Activated CD8-positive, alpha-beta memory T cell treated with anti-CD3 and anti-CD28 coated beads, Interleukin-2, amount 50 U/mL, for 1 hour (primary cell): ENCODE measurements around the gene OTUD1.
"Not testable (repeated sequence)": the region's sequence is repeated elsewhere in the genome, so short reads cannot be mapped to it uniquely, and the experiment has no call there.

ENCODE experiments used
- DNase-seq: peaks from one replicate; pipeline ENCODE4 v3.0.0-alpha.2; 2020; ENCODE audit errors: extremely low read depth

The OTUD1 gene, protein sequence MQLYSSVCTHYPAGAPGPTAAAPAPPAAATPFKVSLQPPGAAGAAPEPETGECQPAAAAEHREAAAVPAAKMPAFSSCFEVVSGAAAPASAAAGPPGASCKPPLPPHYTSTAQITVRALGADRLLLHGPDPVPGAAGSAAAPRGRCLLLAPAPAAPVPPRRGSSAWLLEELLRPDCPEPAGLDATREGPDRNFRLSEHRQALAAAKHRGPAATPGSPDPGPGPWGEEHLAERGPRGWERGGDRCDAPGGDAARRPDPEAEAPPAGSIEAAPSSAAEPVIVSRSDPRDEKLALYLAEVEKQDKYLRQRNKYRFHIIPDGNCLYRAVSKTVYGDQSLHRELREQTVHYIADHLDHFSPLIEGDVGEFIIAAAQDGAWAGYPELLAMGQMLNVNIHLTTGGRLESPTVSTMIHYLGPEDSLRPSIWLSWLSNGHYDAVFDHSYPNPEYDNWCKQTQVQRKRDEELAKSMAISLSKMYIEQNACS

DNA sequence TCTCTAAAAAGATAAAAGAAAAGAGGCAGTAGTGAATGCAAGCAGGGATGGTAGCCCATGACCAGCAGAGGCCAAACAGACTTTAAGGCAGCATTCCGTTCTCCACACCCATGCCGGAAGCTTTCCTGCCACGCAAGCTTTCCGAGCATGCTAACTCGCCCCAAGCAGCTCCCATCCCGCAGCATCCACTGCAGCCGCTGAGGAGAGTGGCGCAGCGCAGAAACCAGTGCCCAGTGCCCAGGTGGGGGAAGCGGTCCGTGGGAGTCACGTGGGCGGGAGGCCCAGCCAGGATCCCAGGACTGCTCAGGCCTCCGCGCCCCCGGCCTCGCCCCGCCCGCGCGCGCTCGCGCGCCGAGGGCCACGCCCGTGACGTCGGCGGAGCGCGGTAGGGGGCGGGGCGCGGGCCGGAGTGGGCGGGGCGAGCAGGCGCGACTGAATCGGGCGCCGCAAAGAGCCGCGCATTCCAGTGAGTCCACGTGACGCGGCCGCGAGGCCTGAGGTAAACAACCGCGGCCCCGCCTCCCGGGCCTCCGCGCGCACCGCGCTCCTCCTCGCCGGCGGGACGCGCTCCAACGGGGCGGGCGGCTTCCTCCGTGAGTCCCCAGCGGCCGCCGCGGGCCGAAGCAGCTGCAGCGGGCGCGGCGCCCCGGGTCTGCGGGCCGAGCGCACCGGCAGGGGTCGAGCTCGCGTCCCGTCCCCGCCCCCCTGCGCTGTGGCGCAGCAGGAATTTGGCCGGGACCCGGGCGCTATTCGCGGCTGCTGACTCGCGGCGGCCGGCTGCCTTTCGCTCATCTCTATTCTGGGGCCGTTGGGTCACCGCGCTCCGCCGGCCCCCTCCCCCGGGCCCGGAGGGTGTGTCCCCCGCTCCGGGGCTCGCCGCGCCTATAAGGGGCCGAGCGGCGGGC lies at the start of gene OTUD1:
TSS of gene OTUD1 (plus strand) at position 529 of the 905 bp plus-strand sequence. CDS start 383 bp downstream, outside the sequence.
- DNase-seq, result peak; percentile 69

DNA sequence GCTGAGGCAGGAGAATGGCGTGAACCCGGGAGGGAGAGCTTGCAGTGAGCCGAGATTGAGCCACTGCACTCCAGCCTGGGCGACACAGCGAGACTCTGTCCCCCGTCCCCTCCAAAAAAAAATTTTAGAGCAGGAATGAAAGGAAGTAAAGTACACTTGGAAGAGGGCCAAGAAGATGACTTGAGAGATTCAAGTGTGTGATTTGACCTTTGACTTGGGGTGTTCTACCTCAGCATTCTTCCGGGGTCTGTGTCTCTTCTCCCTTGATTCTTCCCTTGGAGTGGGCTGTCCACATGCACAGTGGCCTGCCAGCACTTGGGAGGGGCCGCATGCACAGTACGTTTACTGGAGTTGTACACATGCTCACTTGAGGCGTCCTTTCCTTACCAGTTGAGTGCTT lies 48.5 kb upstream of the OTUD1 start:
- not testable (repeated sequence) for DNase-seq

DNA sequence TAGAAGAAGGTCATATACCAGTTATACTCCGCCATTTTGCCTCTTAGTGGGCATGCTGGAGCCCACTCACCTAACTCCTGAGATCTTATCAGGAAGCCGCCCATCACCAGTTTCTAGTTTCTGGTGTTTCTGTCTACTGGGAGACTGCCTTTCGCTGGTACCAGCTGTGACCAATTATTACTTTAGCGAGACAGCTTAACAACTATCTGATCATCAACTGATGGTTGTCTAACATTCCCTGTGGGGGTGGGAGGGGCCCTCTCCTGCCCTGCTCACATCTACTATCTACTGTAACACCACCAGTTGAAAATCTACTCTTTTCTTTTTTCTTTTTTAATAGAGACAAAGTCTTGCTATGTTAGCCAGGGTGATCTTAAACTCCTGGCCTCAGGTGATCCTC lies 48.1 kb upstream of the OTUD1 start:
- no peak for DNase-seq

DNA sequence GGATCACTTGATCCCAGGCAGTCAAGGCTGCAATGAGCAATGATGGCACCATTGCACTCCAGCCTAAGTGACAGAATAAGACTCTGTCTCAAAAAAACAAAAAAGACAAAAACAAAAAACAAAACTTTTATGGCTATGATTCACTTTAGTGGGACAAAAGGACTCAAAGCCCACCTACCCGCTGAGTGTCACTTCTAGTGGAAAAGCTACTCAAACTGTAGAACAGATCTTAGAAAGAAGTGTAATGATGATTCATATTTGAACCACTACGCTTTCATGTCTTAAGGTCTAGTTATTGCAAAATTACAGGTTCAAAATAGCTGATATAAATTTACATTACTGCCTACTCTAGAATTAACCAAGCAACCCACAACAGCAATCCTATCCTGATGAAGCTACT lies 47.1 kb upstream of the OTUD1 start:
- DNase-seq, result no peak

DNA sequence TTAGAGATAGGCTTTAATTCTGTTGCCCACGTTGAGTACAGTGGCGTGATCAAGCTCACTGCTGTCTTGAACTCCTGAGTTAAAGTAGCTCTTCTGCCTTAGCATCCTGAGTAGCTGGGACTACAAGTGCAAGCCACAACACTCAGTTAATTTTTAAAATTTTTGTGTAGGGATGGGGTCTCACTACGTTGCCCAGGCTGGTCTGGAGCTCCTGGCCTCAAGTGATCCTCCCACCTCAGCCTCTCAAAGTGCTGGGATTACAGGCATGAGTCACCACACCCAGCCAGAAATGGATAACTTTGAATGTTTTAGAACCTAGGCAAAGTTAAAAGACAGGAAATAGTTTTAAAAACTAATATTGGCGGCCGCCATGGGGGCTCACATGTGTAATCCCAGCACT lies 43.9 kb upstream of the OTUD1 start:
- DNase-seq, result no peak

DNA sequence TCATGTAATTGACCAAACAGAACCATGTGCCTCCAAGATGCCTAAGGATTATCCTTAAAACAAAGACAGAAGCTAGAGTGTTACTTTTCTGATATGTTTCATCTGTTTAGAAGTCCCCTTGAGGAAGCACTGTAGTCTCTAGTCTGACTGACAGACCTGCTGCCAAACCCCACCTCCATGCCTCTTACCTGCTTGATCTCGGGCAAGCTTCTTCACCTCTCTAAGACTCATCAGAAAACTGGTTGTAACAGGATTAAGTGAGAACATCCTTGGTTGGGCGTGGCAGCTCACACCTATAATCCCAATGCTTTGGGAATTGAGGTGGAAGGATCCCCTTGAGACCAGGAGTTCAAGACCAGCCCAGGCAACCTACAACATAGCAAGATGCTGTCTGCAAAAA lies 42.2 kb upstream of the OTUD1 start:
- no peak for DNase-seq

DNA sequence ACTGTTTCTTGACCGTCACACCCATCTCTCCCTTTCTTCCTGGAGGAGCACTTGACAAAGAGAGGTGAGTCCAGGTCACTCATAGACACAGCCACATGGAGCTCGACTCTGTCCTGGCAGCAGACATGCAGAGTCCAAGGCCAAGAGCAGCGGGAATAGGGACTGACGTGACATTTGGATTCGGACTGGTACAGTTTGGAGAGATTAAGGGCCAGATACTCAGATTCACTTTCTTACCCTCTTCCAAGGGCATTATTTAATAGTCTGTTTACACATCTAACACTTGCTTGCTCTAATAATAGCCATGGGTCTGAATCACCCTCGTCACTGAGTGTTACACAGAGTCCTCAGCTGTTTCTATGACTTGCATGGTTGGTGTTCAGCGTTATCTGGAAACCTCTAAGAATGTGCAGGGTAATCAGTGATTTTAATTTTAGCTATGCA lies 39.2 kb upstream of the OTUD1 start:
- no peak for DNase-seq

DNA sequence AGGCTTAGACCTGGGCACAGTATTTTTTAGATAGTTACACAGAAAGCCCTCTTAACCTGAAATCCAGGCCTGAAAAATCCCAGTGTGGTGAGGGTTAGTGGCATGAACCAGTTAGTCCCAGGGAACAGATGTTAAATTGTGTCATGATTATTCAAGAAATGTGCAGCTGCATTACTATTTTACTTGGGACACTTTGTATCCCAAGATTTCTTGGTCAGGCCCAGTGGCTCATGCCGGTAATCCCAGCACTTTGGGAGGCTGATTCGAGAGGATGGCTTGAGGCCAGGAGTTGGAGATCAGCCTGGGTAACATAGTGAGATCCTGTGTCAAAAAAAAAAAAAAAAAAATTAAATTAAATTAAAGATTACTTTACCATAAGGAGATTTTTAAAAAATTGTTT lies 36.0 kb upstream of the OTUD1 start:
- no peak for DNase-seq

DNA sequence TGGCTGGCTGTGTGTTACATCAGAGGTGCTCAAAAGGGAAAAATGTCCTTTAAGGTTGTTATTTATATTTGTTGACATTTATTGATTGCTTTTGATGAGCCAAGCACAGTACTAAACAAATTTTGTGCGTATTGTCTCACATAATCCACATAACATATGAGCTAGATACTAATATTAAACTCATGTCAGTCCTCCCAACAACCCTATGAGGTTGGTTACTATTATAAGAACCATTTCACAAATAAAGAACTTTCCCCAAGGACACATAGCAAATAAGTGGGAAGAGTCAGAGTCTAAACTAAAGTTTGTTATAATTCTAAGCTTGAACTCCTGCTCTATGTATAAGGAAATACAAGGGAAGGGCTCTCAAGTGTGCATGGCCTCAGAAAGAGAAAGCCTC lies 35.6 kb upstream of the OTUD1 start:
- DNase-seq, result no peak

DNA sequence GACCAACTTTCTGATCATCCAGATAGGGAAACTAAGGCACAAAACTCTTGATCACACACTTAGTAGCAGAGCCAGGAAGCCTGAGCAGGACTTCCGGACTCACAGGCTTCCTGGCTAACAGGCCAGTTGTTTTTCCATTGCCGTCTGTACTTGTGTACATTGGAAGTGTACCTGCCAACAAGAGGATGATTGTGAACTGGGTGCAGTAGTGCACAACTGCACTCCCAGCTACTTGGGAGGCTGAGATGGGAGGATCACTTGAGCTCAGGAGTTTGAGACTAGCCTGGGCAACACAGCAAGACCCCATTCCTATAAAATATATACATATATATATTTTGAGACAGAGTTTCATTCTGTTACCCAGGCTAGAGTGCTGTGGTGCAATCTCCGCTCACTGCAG lies 35.2 kb upstream of the OTUD1 start:
- no peak for DNase-seq

DNA sequence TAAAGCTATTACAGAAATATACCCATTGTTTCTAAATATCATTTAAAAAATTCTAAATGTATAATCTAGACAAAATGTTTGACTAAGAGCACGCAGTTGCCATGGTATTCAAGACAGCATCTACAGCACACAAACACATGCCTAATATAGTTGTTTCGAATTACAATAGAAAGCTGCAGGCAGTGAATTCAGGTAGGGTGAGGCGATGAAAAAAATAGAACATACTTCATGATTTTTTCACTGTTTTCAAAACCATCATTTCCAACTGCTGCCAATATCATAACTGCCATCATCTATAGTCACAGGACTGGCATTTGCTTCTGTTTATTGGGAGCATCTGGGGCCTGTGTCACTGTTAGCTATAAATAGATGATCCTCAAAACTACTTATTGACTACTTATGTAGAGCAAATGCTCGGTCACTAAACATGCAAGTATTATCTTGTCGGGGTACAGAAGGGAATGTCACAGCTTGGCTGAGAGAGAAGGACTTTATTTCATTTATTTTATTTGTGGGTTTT lies 34.4 kb upstream of the OTUD1 start:
- DNase-seq, result no peak

DNA sequence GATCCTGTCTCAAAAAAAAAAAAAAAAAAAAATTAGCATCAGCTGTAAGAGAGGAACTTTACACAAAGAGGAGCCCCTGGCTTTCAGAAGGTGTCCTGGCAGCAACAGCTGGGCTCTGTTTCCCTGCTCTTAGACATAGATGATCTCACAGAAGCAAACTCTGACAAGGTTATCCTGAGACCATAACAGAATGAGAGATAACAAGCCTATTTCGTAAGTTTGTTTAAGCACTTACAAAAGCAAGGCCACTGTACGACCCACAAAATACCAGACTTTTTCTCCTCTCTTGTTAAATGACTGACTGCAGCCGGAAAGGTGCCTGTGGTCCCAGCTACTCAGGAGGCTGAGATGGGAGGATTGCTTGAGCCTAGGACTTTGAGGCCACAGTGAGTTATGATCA lies 33.3 kb upstream of the OTUD1 start:
- no peak for DNase-seq

DNA sequence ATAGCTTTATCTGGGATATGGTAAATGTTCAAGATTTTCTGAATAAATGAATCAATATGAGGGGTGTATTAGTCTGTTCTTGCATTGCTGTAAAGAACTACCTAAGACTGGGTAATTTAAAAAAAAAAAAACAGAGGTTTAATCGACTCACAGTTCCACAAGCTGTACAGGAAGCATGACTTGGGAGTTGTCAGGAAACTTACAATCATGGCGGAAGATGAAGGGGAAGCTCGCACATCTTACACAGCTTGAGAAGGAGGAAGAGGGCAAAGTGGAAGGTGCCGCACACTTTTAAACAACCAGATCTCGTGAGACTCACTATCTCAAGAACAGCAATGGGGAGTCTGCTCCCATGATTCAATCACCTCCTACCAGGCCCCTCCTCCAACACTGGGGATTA lies 32.5 kb upstream of the OTUD1 start:
- no peak for DNase-seq

DNA sequence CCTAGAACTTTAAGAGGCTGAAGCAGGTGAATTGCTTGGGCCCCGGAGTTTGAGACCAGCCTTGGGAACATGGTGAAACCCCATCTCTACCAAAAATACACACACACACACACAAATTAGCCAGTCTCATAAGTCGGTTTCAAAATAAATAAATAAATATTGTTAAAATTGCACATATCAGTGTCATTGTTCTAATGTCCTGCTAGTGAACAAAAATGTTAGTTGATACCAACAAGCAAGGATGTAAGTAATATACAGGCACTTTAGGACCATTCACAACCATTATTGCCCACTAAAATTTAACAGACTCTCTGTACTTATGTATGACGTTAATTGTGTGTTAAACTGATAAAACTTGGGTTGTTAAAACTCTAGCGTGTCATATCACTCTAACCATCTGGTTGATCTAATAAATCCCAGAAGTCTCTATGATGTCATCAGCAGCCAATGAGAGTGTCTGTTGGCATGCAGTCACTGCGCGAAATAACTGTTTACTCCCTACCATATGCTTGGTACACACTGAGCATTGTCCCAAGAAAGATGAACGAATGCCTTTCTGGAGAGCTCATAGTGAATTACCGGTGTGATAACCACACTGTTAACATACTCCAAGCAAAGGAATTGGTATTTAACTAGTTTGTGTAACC lies 30.4 kb upstream of the OTUD1 start:
- DNase-seq, result no peak

DNA sequence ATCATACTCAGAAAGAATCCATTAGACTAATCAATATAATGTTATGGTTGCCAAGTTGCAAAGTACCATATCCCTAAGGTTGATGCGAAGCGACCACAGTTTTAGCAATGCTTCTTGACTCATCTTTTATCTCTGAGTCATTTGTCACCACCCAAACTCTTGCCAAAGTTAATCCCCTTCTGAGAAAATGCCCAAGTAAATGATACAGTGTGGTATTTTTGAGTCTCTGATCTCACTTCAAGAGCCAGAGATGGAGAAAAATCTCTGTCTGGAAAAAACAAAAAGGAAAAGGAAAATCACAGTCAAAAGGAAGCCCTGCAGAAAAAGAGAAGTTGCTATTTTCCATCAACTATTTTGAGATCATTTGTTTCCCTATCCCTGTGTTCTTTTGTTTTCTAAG lies 26.7 kb upstream of the OTUD1 start:
- no peak for DNase-seq

DNA sequence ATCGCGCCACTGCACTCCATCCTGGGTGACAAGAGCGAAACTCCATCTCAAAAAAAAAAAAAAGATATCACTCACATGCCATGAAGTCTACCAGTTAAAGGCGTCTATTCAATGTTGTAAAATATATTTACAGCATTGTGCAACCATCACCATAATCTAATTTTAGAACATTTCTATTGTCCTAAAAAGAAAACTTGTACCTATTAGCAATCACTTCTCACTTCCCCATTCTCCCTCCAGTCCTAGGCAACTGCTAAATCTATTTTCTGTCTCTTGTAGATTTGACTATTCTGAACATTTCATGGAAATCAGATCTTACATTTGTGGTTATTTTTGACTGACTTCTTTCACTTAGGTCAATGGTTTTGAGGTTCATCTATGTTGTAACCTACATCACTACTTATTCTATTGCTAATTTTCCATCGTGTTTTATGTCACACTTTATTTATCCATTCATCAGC lies 25.2 kb upstream of the OTUD1 start:
- no peak for DNase-seq

DNA sequence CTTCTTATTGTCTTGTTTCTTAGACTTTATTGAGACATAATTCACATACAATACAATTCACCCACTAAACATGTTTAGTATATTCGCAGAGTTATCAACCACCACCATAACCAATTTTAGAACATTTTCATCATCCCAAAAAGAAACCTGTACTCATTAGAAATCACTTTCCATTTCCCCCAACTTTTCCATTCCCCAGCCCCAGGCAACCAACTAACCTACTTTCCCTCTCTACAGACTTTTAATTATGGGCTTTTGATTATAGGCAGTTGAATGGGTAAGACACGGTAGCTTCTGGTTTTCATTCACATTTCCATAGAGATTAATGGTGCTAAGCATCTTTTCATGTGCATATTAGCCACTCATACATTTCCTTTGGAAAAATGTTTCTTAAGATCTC lies 24.2 kb upstream of the OTUD1 start:
- DNase-seq, result no peak

DNA sequence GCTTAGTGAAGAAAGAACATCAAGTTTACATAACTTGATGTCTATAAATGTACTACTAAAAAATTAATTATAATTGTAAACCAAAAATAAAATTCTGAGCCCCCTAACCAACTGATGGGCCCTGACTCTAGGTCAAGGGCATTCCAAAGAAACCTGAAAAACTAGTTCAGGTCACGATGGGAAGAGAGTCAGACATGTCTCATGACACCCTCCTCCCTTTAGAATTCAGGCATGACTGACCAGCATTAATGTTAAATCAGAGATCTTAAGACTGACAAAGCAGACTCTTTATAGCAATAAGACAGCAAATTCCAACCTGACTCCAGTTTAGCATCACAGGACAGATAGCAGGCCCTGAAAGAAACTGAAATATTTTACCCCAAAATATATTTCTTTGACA lies 21.6 kb upstream of the OTUD1 start:
- DNase-seq, result no peak

DNA sequence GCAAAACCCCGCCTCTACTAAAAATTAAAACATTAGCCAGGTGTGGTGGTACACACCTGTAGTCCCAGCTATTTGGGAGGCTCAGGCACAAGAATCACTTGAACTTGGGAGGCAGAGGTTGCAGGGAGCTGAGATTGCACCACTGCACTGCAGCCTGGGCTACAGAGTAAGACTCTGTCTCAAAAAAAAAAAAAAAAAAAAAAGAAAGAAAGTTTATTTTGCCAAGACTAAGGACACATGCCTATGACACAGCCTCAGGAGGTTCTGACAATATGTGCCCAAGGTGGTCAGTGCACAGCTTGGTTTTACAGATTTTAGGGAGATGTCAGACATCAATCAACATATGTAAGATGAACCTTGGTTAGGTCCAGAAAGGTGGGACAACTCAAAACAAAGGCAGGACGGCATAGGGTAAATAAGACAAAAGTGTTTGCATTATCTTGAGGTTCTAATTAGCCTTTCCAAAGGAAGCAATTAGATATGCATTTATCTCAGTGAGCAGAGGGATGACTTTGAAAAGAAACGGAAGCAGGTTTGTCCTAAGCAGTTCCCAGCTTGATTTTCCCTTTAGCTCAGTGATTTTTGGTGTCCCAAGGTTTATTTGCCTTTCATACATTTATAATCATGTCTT lies 20.7 kb upstream of the OTUD1 start:
- no peak for DNase-seq

DNA sequence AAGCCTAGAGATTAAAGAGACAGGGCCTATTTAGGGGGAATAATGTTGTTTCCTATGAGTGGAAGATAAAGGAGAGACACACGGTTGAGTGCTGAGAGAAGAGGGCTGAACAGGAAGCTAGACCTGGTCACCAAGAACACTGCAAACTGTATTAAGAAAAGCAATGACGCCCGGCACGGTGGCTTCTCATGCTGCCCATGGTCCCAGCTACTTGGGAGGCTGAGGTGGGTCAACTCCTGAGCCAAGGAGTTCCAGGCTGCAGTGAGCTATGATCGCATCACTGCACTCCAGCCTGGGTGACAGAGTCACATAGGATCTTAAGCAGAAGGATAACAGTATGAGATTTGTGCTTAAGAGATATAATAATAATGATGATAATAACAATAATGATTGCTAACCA lies 19.7 kb upstream of the OTUD1 start:
- no peak for DNase-seq

DNA sequence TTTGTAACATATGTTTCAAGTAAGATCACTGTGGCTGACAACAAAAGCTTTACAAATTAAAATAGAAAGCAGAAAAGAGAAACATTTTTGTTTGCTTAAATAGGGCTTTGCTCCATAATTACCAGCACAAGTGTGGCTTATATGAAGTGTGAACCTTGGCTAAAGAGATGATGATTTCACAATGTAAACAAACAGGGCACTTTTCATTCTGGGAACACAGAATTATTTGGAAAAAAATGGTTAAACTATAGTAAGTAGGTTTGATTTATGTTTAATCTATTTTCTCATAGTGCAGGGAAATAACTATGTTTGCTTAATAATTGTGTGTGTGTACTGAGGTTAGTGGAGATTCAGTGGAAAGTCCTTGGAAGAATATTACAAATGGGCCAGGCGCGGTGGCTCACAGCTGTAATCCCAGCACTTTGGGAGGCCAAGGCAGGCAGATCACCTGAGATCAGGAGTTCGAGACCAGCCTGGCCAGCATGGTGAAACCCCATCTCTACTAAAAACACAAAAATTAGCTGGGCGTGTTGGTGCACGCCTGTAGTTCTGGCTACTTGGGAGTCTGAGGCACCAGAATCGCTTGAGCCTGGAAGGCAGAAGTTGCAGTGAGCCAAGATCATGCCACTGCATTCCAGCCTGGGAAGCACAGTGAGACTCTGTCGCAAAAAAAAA lies 19.1 kb upstream of the OTUD1 start:
- DNase-seq, result no peak
